ENCODE data around the gene TNKS2. TPM values are rescaled to one million over a fixed set of nuclear protein-coding genes. Genes with fewer than 3 reads are reported as not detected.

The TNKS2 gene
- total RNA-seq, 2 experiments from 2014 or later, result 47.8 to 50.4 TPM

DNA sequence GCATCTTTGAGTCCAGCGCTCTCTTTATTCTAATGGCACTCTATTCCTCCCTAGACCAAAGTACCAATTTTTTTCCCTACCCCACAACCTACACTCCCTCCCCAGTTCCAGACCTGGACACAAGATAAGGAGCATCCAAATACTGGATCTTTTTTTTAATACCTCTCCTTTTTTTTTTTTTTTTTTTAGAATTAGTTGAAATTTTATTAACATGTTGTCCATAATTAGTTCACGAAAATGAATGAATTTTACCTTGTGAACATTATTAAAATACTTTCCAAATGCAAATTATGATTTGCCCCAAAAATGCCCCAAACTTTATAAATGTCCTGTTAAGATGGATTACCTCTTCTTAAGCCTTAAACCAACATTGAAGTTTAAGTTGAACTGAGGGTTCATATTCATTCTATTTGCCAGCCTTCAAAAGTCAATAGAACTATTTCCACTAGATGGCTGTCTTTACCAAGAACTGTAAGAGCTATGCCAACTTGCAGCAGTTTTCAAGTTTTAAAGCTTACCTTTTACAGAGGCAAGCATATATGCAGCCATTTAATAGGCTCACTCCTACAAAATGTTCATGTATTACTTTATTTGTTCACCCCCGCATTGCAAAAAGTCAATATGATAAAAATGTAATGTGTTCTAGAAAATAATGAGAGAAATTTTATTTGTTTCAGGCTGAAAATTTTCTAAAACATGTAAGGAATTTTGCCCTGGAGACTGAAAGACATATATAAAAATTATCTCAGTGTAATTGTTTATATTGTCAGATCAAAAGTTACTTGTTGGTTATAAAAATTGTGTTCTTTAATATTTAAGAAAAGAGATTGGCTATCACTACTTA lies 39.7 kb upstream of the TNKS2 start:
- Histone ChIP-seq H3K4me1 (ENCODE audit: insufficient read depth, low read length) (no peaks in the 10 kb centered on the region), H3K27ac (ENCODE audit: low read depth in 1 of 2, low read length in 2 of 2) (no peak overlapping the region), H3K9me3 (ENCODE audit: control insufficient read depth in 1 of 2, insufficient read depth in 1 of 2, low read length in 2 of 2) (no peaks in the 10 kb centered on the region), H3K4me3 (ENCODE audit: low read length) (no peak overlapping the region), H3K36me3 (ENCODE audit: insufficient read depth, low read length) (no peaks in the 10 kb centered on the region), H3K27me3 (ENCODE audit: control insufficient read depth in 1 of 2, insufficient read depth in 2 of 2, low read length in 2 of 2) (peaks cover 0 to 10% of the 10 kb centered on the region in 2 experiments)
- DNase-seq, result peak in 3 of 14 experiments; percentile 70 to 77 (median 73)
- intact Hi-C loops (cut with DNase I, micrococcal nuclease), result loop anchor here (1.0 to 10.0 kb wide), 4 partner anchors 40 to 679 kb away; partner anchors contain the start of gene TNKS2 (in 1 of the 2)
- H3K9me3 Mint-ChIP-seq, result no peaks in the 10 kb centered on the region
- ChIA-PET POLR2A (interaction anchor here (0.6 to 1.9 kb wide), 6 partner anchors 15 to 460 kb away, joined by 3 to 10 read pairs (median 5); partner anchors contain the start of gene TNKS2), CTCF (interaction anchor here (0.5 to 3.2 kb wide), 14 partner anchors 9 to 208 kb away, joined by 3 to 12 read pairs (median 4); partner anchors contain the start of gene BTAF1)
- H3K27ac Mint-ChIP-seq, result no peak overlapping the region
- no peaks in the 10 kb centered on the region for H3K4me1 Mint-ChIP-seq (ENCODE audit: low read depth)
- no peaks in the 10 kb centered on the region for H3K36me3 Mint-ChIP-seq (ENCODE audit: low read depth)
- H3K4me3 Mint-ChIP-seq, result no peak overlapping the region
- ATAC-seq (ENCODE audit: poor library complexity), result peak; percentile 76
- TF ChIP-seq, protein P1, sequence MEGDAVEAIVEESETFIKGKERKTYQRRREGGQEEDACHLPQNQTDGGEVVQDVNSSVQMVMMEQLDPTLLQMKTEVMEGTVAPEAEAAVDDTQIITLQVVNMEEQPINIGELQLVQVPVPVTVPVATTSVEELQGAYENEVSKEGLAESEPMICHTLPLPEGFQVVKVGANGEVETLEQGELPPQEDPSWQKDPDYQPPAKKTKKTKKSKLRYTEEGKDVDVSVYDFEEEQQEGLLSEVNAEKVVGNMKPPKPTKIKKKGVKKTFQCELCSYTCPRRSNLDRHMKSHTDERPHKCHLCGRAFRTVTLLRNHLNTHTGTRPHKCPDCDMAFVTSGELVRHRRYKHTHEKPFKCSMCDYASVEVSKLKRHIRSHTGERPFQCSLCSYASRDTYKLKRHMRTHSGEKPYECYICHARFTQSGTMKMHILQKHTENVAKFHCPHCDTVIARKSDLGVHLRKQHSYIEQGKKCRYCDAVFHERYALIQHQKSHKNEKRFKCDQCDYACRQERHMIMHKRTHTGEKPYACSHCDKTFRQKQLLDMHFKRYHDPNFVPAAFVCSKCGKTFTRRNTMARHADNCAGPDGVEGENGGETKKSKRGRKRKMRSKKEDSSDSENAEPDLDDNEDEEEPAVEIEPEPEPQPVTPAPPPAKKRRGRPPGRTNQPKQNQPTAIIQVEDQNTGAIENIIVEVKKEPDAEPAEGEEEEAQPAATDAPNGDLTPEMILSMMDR (IDR thresholded peaks at IDR 0.05), result peak; percentile 77
- peaks cover 23% of the 10 kb centered on the region for H3K27me3 Mint-ChIP-seq

GRCh38 chr10:91759581-91759986 lies 38.6 kb upstream of the TNKS2 start:
- Histone ChIP-seq H3K27ac (ENCODE audit: low read depth in 1 of 2, low read length in 2 of 2) (no peak overlapping the region), H3K36me3 (ENCODE audit: insufficient read depth, low read length) (no peaks in the 10 kb centered on the region), H3K27me3 (ENCODE audit: control insufficient read depth in 1 of 2, insufficient read depth in 2 of 2, low read length in 2 of 2) (peaks cover 0 to 10% of the 10 kb centered on the region in 2 experiments), H3K4me1 (ENCODE audit: insufficient read depth, low read length) (no peaks in the 10 kb centered on the region), H3K9me3 (ENCODE audit: control insufficient read depth in 1 of 2, insufficient read depth in 1 of 2, low read length in 2 of 2) (no peaks in the 10 kb centered on the region), H3K4me3 (ENCODE audit: low read length) (no peak overlapping the region)
- no peak for DNase-seq
- no peak overlapping the region for H3K27ac Mint-ChIP-seq
- intact Hi-C loops (cut with DNase I, micrococcal nuclease), result loop anchor here (2.0 to 10.0 kb wide), 3 partner anchors 39 to 678 kb away; partner anchors contain the start of gene TNKS2 (in 1 of the 2)
- ChIA-PET CTCF (interaction anchor here (1.2 to 3.2 kb wide), 6 partner anchors 8 to 153 kb away, joined by 3 to 12 read pairs (median 5); no protein-coding TSS in a partner anchor), POLR2A (interaction anchor here (1.5 to 1.9 kb wide), 2 partner anchors 127 to 153 kb away, joined by 3 to 10 read pairs; no protein-coding TSS in a partner anchor)
- H3K4me3 Mint-ChIP-seq, result no peak overlapping the region
- TF ChIP-seq, protein P1 (IDR thresholded peaks at IDR 0.05), result no peak
- no peaks in the 10 kb centered on the region for H3K4me1 Mint-ChIP-seq (ENCODE audit: low read depth)
- no peak for ATAC-seq (ENCODE audit: poor library complexity)
- H3K36me3 Mint-ChIP-seq (ENCODE audit: low read depth), result no peaks in the 10 kb centered on the region
- H3K27me3 Mint-ChIP-seq, result peaks cover 18% of the 10 kb centered on the region
- no peaks in the 10 kb centered on the region for H3K9me3 Mint-ChIP-seq

DNA sequence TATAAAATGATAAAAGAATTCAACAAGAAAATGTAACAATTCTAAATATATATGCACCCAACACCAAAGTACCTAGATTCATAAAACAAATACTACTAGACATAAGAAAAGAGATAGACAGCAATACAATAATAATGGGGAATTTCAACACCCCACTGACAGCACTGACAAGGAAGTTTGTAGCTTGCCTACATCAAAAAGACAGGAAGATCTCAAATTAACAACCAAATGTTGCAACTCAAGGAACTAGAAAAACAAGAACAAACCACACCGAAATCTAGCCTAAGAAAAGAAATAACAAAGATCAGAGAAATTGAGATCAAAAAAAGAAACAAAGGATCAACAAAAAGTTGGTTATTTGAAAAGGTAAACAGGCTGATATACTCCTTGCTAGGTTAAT lies 36.5 kb upstream of the TNKS2 start:
- peaks cover 9% of the 10 kb centered on the region for H3K27me3 Mint-ChIP-seq
- H3K4me3 Mint-ChIP-seq, result no peak overlapping the region
- no peaks in the 10 kb centered on the region for H3K36me3 Mint-ChIP-seq (ENCODE audit: low read depth)
- Histone ChIP-seq H3K4me3 (ENCODE audit: low read length) (no peak overlapping the region), H3K4me1 (ENCODE audit: insufficient read depth, low read length) (no peaks in the 10 kb centered on the region), H3K9me3 (ENCODE audit: control insufficient read depth in 1 of 2, insufficient read depth in 1 of 2, low read length in 2 of 2) (no peaks in the 10 kb centered on the region), H3K36me3 (ENCODE audit: insufficient read depth, low read length) (no peaks in the 10 kb centered on the region), H3K27ac (ENCODE audit: low read depth in 1 of 2, low read length in 2 of 2) (no peak overlapping the region), H3K27me3 (ENCODE audit: control insufficient read depth in 1 of 2, insufficient read depth in 2 of 2, low read length in 2 of 2) (no peaks in the 10 kb centered on the region)
- ATAC-seq (ENCODE audit: poor library complexity) (no peak), DNase-seq (no peak)
- ChIA-PET POLR2A (no interaction called here), CTCF (interaction anchor here (0.6 kb wide), 1 partner anchor 1082 kb away, joined by 3 read pairs; no protein-coding TSS in a partner anchor)
- H3K4me1 Mint-ChIP-seq (ENCODE audit: low read depth), result no peaks in the 10 kb centered on the region
- intact Hi-C loops (cut with DNase I, micrococcal nuclease), result loop anchor here in 1 of 2 experiments (5.0 kb wide), 2 partner anchors 56 to 464 kb away; no protein-coding TSS in a partner anchor
- H3K9me3 Mint-ChIP-seq, result no peaks in the 10 kb centered on the region
- TF ChIP-seq, protein P1 (IDR thresholded peaks at IDR 0.05), result no peak
- no peak overlapping the region for H3K27ac Mint-ChIP-seq
